SK-N-SH treated with all-trans-retinoic acid at 6 μM for 48 hours (cell line): ENCODE results near the gene SHC1.

Experiments used
- CREB5 ChIP-seq: fragments of 250-450 bp; sonication (Bioruptor Pico); IDR thresholded peaks from 2 replicates; pipeline ENCODE4 v1.5.1; 2020; ENCODE audit warnings: low read depth, mild to moderate bottlenecking, moderate library complexity
- CSRNP3 ChIP-seq: fragments of 250-450 bp; sonication (Bioruptor Pico); IDR thresholded peaks from 2 replicates; pipeline ENCODE4 v1.5.1; 2021; ENCODE audit warnings: mild to moderate bottlenecking, moderate library complexity
- ESRRG ChIP-seq: fragments of 250-450 bp; sonication (Bioruptor Pico); IDR thresholded peaks from 2 replicates; pipeline ENCODE4 v1.6.1; 2021; ENCODE audit warnings: mild to moderate bottlenecking
- GLIS3 ChIP-seq: fragments of 250-450 bp; sonication (Bioruptor Pico); IDR thresholded peaks from 2 replicates; pipeline ENCODE4 v1.5.0; 2020; ENCODE audit warnings: mild to moderate bottlenecking, moderate library complexity
- POU6F1 ChIP-seq: fragments of 250-450 bp; sonication (Bioruptor Pico); IDR thresholded peaks from 2 replicates; pipeline ENCODE4 v1.8.0; 2021; ENCODE audit warnings: low read depth, mild to moderate bottlenecking, moderate library complexity, borderline replicate concordance
- PPARA ChIP-seq: fragments of 250-450 bp; sonication (Bioruptor Pico); IDR thresholded peaks from 2 replicates; pipeline ENCODE4 v1.5.0; 2020; ENCODE audit warnings: mild to moderate bottlenecking, borderline replicate concordance
- TOX ChIP-seq: fragments of 250-450 bp; sonication (Bioruptor Pico); IDR thresholded peaks from 2 replicates; pipeline ENCODE4 v1.8.0; 2021; ENCODE audit warnings: mild to moderate bottlenecking, moderate library complexity, borderline replicate concordance
- ZFP30 ChIP-seq: fragments of 450-650 bp; formaldehyde crosslinking; IDR thresholded peaks from 2 replicates; pipeline ENCODE4 v1.5.0; 2022; ENCODE audit warnings: mild to moderate bottlenecking, moderate library complexity
- ZNF565 ChIP-seq: fragments of 450-650 bp; formaldehyde crosslinking; conservative IDR thresholded peaks from 2 replicates; pipeline ENCODE4 v1.5.0; 2020; ENCODE audit warnings: low read depth, mild to moderate bottlenecking, moderate library complexity
- TF ChIP-seq, protein P1 (sequence below): fragments of 250-450 bp; sonication (Bioruptor Pico); IDR thresholded peaks from 2 replicates; pipeline ENCODE4 v1.8.0; 2020; ENCODE audit warnings: mild to moderate bottlenecking, moderate library complexity, borderline replicate concordance
- TF ChIP-seq, protein P2 (sequence below): fragments of 250-450 bp; sonication (Bioruptor Pico); IDR thresholded peaks from 2 replicates; pipeline ENCODE4 v1.5.0; 2020; ENCODE audit warnings: mild to moderate bottlenecking, moderate library complexity

- TF ChIP-seq CSRNP3 (CRISPR knock-in tag), result no peak
- TF ChIP-seq ZNF565, result no peak
- TF ChIP-seq CREB5, result no peak
- TF ChIP-seq POU6F1 (CRISPR knock-in tag), result no peak
- TF ChIP-seq, protein P1, sequence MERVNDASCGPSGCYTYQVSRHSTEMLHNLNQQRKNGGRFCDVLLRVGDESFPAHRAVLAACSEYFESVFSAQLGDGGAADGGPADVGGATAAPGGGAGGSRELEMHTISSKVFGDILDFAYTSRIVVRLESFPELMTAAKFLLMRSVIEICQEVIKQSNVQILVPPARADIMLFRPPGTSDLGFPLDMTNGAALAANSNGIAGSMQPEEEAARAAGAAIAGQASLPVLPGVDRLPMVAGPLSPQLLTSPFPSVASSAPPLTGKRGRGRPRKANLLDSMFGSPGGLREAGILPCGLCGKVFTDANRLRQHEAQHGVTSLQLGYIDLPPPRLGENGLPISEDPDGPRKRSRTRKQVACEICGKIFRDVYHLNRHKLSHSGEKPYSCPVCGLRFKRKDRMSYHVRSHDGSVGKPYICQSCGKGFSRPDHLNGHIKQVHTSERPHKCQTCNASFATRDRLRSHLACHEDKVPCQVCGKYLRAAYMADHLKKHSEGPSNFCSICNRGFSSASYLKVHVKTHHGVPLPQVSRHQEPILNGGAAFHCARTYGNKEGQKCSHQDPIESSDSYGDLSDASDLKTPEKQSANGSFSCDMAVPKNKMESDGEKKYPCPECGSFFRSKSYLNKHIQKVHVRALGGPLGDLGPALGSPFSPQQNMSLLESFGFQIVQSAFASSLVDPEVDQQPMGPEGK (CRISPR knock-in tag), result no peak
- no peak for TF ChIP-seq GLIS3 (CRISPR knock-in tag)
- TF ChIP-seq TOX, result no peak
- TF ChIP-seq, protein P2, sequence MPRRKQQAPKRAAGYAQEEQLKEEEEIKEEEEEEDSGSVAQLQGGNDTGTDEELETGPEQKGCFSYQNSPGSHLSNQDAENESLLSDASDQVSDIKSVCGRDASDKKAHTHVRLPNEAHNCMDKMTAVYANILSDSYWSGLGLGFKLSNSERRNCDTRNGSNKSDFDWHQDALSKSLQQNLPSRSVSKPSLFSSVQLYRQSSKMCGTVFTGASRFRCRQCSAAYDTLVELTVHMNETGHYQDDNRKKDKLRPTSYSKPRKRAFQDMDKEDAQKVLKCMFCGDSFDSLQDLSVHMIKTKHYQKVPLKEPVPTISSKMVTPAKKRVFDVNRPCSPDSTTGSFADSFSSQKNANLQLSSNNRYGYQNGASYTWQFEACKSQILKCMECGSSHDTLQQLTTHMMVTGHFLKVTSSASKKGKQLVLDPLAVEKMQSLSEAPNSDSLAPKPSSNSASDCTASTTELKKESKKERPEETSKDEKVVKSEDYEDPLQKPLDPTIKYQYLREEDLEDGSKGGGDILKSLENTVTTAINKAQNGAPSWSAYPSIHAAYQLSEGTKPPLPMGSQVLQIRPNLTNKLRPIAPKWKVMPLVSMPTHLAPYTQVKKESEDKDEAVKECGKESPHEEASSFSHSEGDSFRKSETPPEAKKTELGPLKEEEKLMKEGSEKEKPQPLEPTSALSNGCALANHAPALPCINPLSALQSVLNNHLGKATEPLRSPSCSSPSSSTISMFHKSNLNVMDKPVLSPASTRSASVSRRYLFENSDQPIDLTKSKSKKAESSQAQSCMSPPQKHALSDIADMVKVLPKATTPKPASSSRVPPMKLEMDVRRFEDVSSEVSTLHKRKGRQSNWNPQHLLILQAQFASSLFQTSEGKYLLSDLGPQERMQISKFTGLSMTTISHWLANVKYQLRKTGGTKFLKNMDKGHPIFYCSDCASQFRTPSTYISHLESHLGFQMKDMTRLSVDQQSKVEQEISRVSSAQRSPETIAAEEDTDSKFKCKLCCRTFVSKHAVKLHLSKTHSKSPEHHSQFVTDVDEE (CRISPR knock-in tag), result no peak
- TF ChIP-seq ZFP30 (CRISPR knock-in tag), result no peak
- no peak for TF ChIP-seq PPARA (CRISPR knock-in tag)
- TF ChIP-seq ESRRG, result no peak
Observed at GRCh38 chr1:155002464-155003226, 32.1 kb upstream of the SHC1 start, which contains the start of gene ZBTB7B.
